H9 (cell line): ENCODE results near the gene RAD54L. TPM values are rescaled to one million over a fixed set of nuclear protein-coding genes. Genes with fewer than 3 reads are reported as not detected.
"Not testable (repeated sequence)": the region's sequence is repeated elsewhere in the genome, so short reads cannot be mapped to it uniquely, and the experiment has no call there.

Experiments used
- DNase-seq: peaks from one replicate; pipeline ENCODE4 v3.0.0-alpha.2; 2017
- H2AFZ ChIP-seq: one replicate; pipeline ENCODE4 v1.6.1; 2013; ENCODE audit warnings: mild to moderate bottlenecking, low read length, control low read depth, moderate library complexity
- H2AK5ac ChIP-seq: 2 replicates; pipeline ENCODE4 v1.6.1; 2013; ENCODE audit warnings: low read length, control low read depth, mixed read lengths; ENCODE audit not compliant: insufficient read length
- H2BK120ac ChIP-seq: one replicate; pipeline ENCODE4 v1.6.1; 2013; ENCODE audit warnings: low read depth, mild to moderate bottlenecking, low read length, control low read depth, inconsistent platforms; ENCODE audit not compliant: poor library complexity, severe bottlenecking
- H2BK12ac ChIP-seq: 2 replicates; pipeline ENCODE4 v1.6.1; 2013; ENCODE audit warnings: low read length, control low read depth, mixed read lengths, low read depth; ENCODE audit not compliant: insufficient read length
- H2BK15ac ChIP-seq: 2 replicates; pipeline ENCODE4 v1.6.1; 2013; ENCODE audit warnings: low read depth, low read length, control low read depth
- H2BK20ac ChIP-seq: one replicate; pipeline ENCODE4 v1.6.1; 2013; ENCODE audit warnings: low read depth, mild to moderate bottlenecking, low read length, control low read depth, inconsistent platforms; ENCODE audit not compliant: poor library complexity, severe bottlenecking
- H2BK5ac ChIP-seq: 2 replicates; pipeline ENCODE4 v1.6.1; 2013; ENCODE audit warnings: low read length, control low read depth, mixed read lengths; ENCODE audit not compliant: insufficient read length
- H3K14ac ChIP-seq: 2 replicates; pipeline ENCODE4 v1.6.1; 2013; ENCODE audit warnings: low read length, control low read depth; ENCODE audit not compliant: insufficient read depth
- H3K18ac ChIP-seq: 2 replicates; pipeline ENCODE4 v1.6.1; 2013; ENCODE audit warnings: low read depth, mild to moderate bottlenecking, mixed read lengths, low read length, control low read depth; ENCODE audit not compliant: insufficient read length
- H3K23ac ChIP-seq: 2 replicates; pipeline ENCODE4 v1.6.1; 2013; ENCODE audit warnings: low read length, control low read depth, mixed read lengths, low read depth; ENCODE audit not compliant: insufficient read length
- H3K23me2 ChIP-seq: 2 replicates; pipeline ENCODE4 v1.6.1; 2013; ENCODE audit warnings: low read depth, mild to moderate bottlenecking, mixed read lengths, low read length, control low read depth; ENCODE audit not compliant: insufficient read length, poor library complexity, severe bottlenecking
- H3K27ac ChIP-seq: 2 replicates; pipeline ENCODE4 v1.5.1; 2013; ENCODE audit warnings: low read length, control low read depth, mixed read lengths, low read depth; ENCODE audit not compliant: insufficient read length
- H3K27me3 ChIP-seq: 2 replicates; pipeline ENCODE4 v1.6.1; 2013; ENCODE audit warnings: low read length, control low read depth, inconsistent platforms; ENCODE audit not compliant: insufficient read depth
- H3K4ac ChIP-seq: 2 replicates; pipeline ENCODE4 v1.6.1; 2013; ENCODE audit warnings: low read depth, mild to moderate bottlenecking, control low read depth, inconsistent platforms, low read length, moderate library complexity
- H3K4me1 ChIP-seq: 2 replicates; pipeline ENCODE4 v1.6.1; 2013; ENCODE audit warnings: low read length, control low read depth, inconsistent platforms; ENCODE audit not compliant: insufficient read depth
- H3K4me2 ChIP-seq: 2 replicates; pipeline ENCODE4 v1.6.1; 2013; ENCODE audit warnings: low read length, control low read depth, mixed read lengths; ENCODE audit not compliant: insufficient read length, insufficient read depth
- H3K56ac ChIP-seq: 2 replicates; pipeline ENCODE4 v1.6.1; 2013; ENCODE audit warnings: low read depth, mild to moderate bottlenecking, mixed read lengths, low read length, control low read depth; ENCODE audit not compliant: insufficient read length
- H3K79me1 ChIP-seq: 2 replicates; pipeline ENCODE4 v1.6.1; 2013; ENCODE audit warnings: low read depth, mild to moderate bottlenecking, moderate library complexity, low read length, control low read depth, inconsistent platforms; ENCODE audit not compliant: insufficient read depth, poor library complexity, severe bottlenecking
- H3K79me2 ChIP-seq: 2 replicates; pipeline ENCODE4 v1.6.1; 2013; ENCODE audit warnings: low read length, control low read depth, inconsistent platforms; ENCODE audit not compliant: insufficient read depth
- H3K9ac ChIP-seq: 2 replicates; pipeline ENCODE4 v1.6.1; 2013; ENCODE audit warnings: low read length, control low read depth, mixed read lengths; ENCODE audit not compliant: insufficient read length; ENCODE audit errors: extremely low read depth
- H3K9me3 ChIP-seq: one replicate; pipeline ENCODE4 v1.6.1; 2013; ENCODE audit warnings: low read depth, low read length, inconsistent platforms; ENCODE audit not compliant: control insufficient read depth
- H3T11ph ChIP-seq: one replicate; pipeline ENCODE4 v1.6.1; 2013; ENCODE audit warnings: mild to moderate bottlenecking, low read length, control low read depth, inconsistent platforms
- H4K20me1 ChIP-seq: one replicate; pipeline ENCODE4 v1.6.1; 2013; ENCODE audit not compliant: control insufficient read depth, insufficient read length, insufficient read depth
- H4K5ac ChIP-seq: 2 replicates; pipeline ENCODE4 v1.6.1; 2013; ENCODE audit warnings: low read depth, mild to moderate bottlenecking, mixed read lengths, low read length, control low read depth; ENCODE audit not compliant: insufficient read length
- H4K8ac ChIP-seq: replicated peaks from 2 replicates; pipeline ENCODE4 v1.6.1; 2013; ENCODE audit warnings: low read length, control low read depth, mixed read lengths, low read depth; ENCODE audit not compliant: insufficient read length
- H4K91ac ChIP-seq: 2 replicates; pipeline ENCODE4 v1.6.1; 2013; ENCODE audit warnings: low read depth, mild to moderate bottlenecking, moderate library complexity, mixed read lengths, low read length, control low read depth; ENCODE audit not compliant: insufficient read length
- H3K27ac Mint-ChIP-seq, 3 experiments: 2 replicates in 2 of 3; 3 replicates in 1 of 3; pipeline ENCODE4 v1.8.0; 2020 to 2021; ENCODE audit warnings: mixed read lengths in 3 of 3, mild to moderate bottlenecking in 1 of 3, moderate library complexity in 1 of 3
- H3K27me3 Mint-ChIP-seq: 2 replicates; pipeline ENCODE4 v1.8.0; 2021; ENCODE audit warnings: low read depth, mild to moderate bottlenecking, moderate library complexity, mixed read lengths
- H3K36me3 Mint-ChIP-seq, 3 experiments: 2 replicates in 2 of 3; 3 replicates in 1 of 3; pipeline ENCODE4 v1.8.0; 2020 to 2021; ENCODE audit warnings: low read depth in 3 of 3, mixed read lengths in 3 of 3; ENCODE audit not compliant: insufficient read depth in 1 of 3
- H3K4me1 Mint-ChIP-seq, 2 experiments: 2 replicates each; pipeline ENCODE4 v1.8.0; 2020; ENCODE audit warnings: mixed read lengths in 2 of 2
- H3K4me3 Mint-ChIP-seq, 2 experiments: 2 replicates in 1 of 2; 3 replicates in 1 of 2; pipeline ENCODE4 v1.8.0; 2020 to 2021; ENCODE audit warnings: mild to moderate bottlenecking in 2 of 2, mixed read lengths in 2 of 2, moderate library complexity in 1 of 2
- H3K9me3 Mint-ChIP-seq, 2 experiments: 2 replicates in 1 of 2; 3 replicates in 1 of 2; pipeline ENCODE4 v1.8.0; 2020; ENCODE audit warnings: mild to moderate bottlenecking in 2 of 2, mixed read lengths in 2 of 2, moderate library complexity in 1 of 2
- WGBS: extraction: QIAGEN DNeasy Blood & Tissue Kit; methylation state at CpG from one replicate; pipeline ENCODE4 v1.1.7; 2013; ENCODE audit warnings: missing lambda C conversion rate, low lambda C conversion rate, mixed read lengths; ENCODE audit not compliant: insufficient read length; ENCODE audit errors: extremely low coverage; 5-methylcytosine and 5-hydroxymethylcytosine counted together
- total RNA-seq: library from RNA; stranded (reverse); gene quantifications from 2 replicates; pipeline ENCODE4 v1.2.1, GENCODE V29; 2021
- TF ChIP-seq, protein P1 (sequence below): fragments of 200-600 bp; sonication (generic); conservative IDR thresholded peaks from 3 replicates; pipeline ENCODE4 v1.8.0; 2021; ENCODE audit warnings: antibody characterized with exemption, mild to moderate bottlenecking

Gene RAD54L
- total RNA-seq, 1 experiment from 2014 or later, result 43.4 TPM

DNA sequence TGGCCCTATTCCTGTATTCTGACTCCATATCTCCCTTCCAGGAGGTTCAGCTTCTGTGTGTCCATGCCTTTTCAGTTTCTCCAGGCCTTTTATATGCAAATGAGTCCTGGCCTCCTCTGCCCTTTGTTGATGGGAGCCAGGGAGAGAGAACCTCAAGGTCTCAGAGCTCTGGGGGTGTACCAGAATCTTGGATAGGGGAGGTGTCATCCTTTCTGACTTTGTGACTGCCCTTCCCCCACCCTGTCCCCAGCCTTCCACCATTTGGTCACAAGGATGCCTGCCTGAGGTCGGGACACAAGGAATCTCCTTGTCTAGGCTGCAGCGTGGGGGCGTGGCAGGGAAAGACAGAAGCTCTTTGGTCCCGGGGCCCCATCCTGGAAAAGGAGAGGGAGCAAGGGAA is 25.8 kb upstream of the RAD54L start:
- H3K27ac Mint-ChIP-seq, result peak overlapping the region in 2 of 3 experiments; percentile 26 to 79; a peak in 5 of 7 replicates
- peaks cover 31 to 37% of the 10 kb centered on the region in 2 experiments for H3K4me1 Mint-ChIP-seq
- Histone ChIP-seq H2AK5ac (no peak overlapping the region), H3K4me2 (peak overlapping the region; percentile 19), H3K18ac (no peak overlapping the region), H3K56ac (no peak overlapping the region), H2BK5ac (no peak overlapping the region), H3T11ph (no peak overlapping the region), H3K14ac (no peak overlapping the region), H4K5ac (no peak overlapping the region), H2AFZ (no peak overlapping the region), H3K27me3 (no peaks in the 10 kb centered on the region), H3K79me2 (no peaks in the 10 kb centered on the region), H2BK120ac (no peak overlapping the region), H3K9me3 (no peaks in the 10 kb centered on the region), H3K79me1 (no peaks in the 10 kb centered on the region), H3K4ac (no peak overlapping the region), H3K23ac (no peak overlapping the region), H2BK12ac (no peak overlapping the region), H4K20me1 (no peaks in the 10 kb centered on the region), H4K91ac (no peak overlapping the region), H3K4me1 (no peaks in the 10 kb centered on the region; the same call in 1 of the 2 replicates), H2BK20ac (no peak overlapping the region), H3K23me2 (no peaks in the 10 kb centered on the region), H2BK15ac (no peak overlapping the region), H3K27ac (no peak overlapping the region), H4K8ac (no peak overlapping the region), H3K9ac (no peak overlapping the region)
- WGBS, result no CpG with 5 or more reads among the region's 4 CpGs
- H3K27me3 Mint-ChIP-seq, result no peaks in the 10 kb centered on the region
- DNase-seq, result peak; percentile 60
- H3K4me3 Mint-ChIP-seq, result 0 out of 5 replicates have a peak overlapping the region, but pooled peaks of 1 of the 2 experiments have one; percentile 20
- TF ChIP-seq, protein P1, sequence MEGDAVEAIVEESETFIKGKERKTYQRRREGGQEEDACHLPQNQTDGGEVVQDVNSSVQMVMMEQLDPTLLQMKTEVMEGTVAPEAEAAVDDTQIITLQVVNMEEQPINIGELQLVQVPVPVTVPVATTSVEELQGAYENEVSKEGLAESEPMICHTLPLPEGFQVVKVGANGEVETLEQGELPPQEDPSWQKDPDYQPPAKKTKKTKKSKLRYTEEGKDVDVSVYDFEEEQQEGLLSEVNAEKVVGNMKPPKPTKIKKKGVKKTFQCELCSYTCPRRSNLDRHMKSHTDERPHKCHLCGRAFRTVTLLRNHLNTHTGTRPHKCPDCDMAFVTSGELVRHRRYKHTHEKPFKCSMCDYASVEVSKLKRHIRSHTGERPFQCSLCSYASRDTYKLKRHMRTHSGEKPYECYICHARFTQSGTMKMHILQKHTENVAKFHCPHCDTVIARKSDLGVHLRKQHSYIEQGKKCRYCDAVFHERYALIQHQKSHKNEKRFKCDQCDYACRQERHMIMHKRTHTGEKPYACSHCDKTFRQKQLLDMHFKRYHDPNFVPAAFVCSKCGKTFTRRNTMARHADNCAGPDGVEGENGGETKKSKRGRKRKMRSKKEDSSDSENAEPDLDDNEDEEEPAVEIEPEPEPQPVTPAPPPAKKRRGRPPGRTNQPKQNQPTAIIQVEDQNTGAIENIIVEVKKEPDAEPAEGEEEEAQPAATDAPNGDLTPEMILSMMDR, result no peak
- no peaks in the 10 kb centered on the region for H3K9me3 Mint-ChIP-seq
- H3K36me3 Mint-ChIP-seq, result peaks cover 0 to 14% (median 13%) of the 10 kb centered on the region in 3 experiments; a peak in 3 of 7 replicates

DNA sequence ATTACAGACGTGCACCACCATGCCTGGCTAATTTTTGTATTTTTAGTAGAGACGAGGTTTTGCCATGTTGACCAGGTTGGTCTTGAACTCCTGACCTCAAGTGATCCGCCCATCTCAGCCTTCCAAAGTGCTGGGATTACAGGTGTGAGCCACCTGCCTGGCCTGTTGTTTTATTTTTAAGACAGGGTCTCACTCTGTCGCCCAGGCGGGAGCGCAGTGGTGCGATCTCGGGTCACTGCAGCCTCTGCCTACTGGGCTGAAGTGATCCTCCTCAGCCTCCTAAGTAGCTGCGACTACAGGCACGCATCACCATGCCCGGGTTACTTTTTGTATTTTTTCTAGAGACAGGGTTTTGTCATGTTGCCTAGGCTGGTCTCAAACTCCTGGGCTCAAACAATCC is 24.5 kb upstream of the RAD54L start:
- H3K56ac ChIP-seq, H3K18ac ChIP-seq, H4K20me1 ChIP-seq, H2BK120ac ChIP-seq, H2BK5ac ChIP-seq, H3K4me3 Mint-ChIP-seq, H4K8ac ChIP-seq, H2BK15ac ChIP-seq, H4K91ac ChIP-seq, DNase-seq, H3K4me2 ChIP-seq, H3K9me3 ChIP-seq, H3K9me3 Mint-ChIP-seq, H3K23me2 ChIP-seq, H3K79me2 ChIP-seq, H2BK20ac ChIP-seq, H3K14ac ChIP-seq, H3K9ac ChIP-seq, H3K27me3 ChIP-seq, H3K79me1 ChIP-seq, H3K4me1 ChIP-seq, H2AFZ ChIP-seq, H4K5ac ChIP-seq, H2AK5ac ChIP-seq, H3K27ac ChIP-seq, H3K23ac ChIP-seq, H3K27ac Mint-ChIP-seq, H3K27me3 Mint-ChIP-seq, H3T11ph ChIP-seq, H2BK12ac ChIP-seq, H3K4ac ChIP-seq: not testable (repeated sequence)
- Mint-ChIP-seq H3K36me3 (peaks cover 0 to 14% (median 13%) of the 10 kb centered on the region in 3 experiments; a peak in 3 of 7 replicates), H3K4me1 (peaks cover 31 to 37% of the 10 kb centered on the region in 2 experiments)
- WGBS, result no CpG with 5 or more reads among the region's 11 CpGs
